ENCODE results near the gene CDK15.

GRCh38 chr2:201813996-201814760 is 7.8 kb downstream of the CDK15 start:
- TF ChIP-seq, protein P1, sequence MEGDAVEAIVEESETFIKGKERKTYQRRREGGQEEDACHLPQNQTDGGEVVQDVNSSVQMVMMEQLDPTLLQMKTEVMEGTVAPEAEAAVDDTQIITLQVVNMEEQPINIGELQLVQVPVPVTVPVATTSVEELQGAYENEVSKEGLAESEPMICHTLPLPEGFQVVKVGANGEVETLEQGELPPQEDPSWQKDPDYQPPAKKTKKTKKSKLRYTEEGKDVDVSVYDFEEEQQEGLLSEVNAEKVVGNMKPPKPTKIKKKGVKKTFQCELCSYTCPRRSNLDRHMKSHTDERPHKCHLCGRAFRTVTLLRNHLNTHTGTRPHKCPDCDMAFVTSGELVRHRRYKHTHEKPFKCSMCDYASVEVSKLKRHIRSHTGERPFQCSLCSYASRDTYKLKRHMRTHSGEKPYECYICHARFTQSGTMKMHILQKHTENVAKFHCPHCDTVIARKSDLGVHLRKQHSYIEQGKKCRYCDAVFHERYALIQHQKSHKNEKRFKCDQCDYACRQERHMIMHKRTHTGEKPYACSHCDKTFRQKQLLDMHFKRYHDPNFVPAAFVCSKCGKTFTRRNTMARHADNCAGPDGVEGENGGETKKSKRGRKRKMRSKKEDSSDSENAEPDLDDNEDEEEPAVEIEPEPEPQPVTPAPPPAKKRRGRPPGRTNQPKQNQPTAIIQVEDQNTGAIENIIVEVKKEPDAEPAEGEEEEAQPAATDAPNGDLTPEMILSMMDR (IDR thresholded peaks at IDR 0.05; ENCODE audit: low read length): no peak
- no peak for TF ChIP-seq EZH2 (IDR thresholded peaks at IDR 0.05; ENCODE audit: borderline replicate concordance, low read length)

Measured in OCI-LY1 (cell line).